ENCODE results near the gene NOL4L. TPM values are rescaled to one million over a fixed set of nuclear protein-coding genes. Genes with fewer than 3 reads are reported as not detected.

The NOL4L gene
- total and polyA plus RNA-seq, 9 donors = 3.3 to 17.1 (median 10.6) TPM

- H3K36me3 ChIP-seq = no peaks in the 10 kb centered on the region
- WGBS, 3 donors = 71 to 83% (median 71%) methylated on average over 13 of the region's 13 CpGs
- H3K27ac ChIP-seq = no peak overlapping the region
- TF ChIP-seq POLR2A (IDR thresholded peaks at IDR 0.05) (no peak), CTCF (IDR thresholded peaks at IDR 0.05) (no peak), EP300 (IDR thresholded peaks at IDR 0.05) (no peak)
- H3K9me3 ChIP-seq = no peaks in the 10 kb centered on the region
- no peaks in the 10 kb centered on the region for H3K27me3 ChIP-seq
- peaks cover 7% of the 10 kb centered on the region for H3K4me1 ChIP-seq (ENCODE audit: insufficient read depth)
- H3K4me3 ChIP-seq = no peak overlapping the region
- intact Hi-C loops (cut with DNase I) = loop anchor here in 2 of 4 donors (5.0 to 10.0 kb wide), 2 partner anchors 124 to 277 kb away; partner anchors contain the start of genes ASXL1 (in 1 of the 2), PLAGL2 (in 1 of the 2) and POFUT1 (in 1 of the 2)
- peak in 1 of 5 donors; percentile 31 for DNase-seq
Measured at GRCh38 chr20:32481311-32482142, 103.6 kb downstream of the NOL4L start.

GRCh38 chr20:32480371-32481241 is 104.5 kb downstream of the NOL4L start:
- Histone ChIP-seq H3K4me1 (ENCODE audit: insufficient read depth) (peaks cover 15% of the 10 kb centered on the region), H3K4me3 (no peak overlapping the region), H3K27ac (no peak overlapping the region), H3K9me3 (no peaks in the 10 kb centered on the region), H3K27me3 (no peaks in the 10 kb centered on the region), H3K36me3 (no peaks in the 10 kb centered on the region)
- TF ChIP-seq EP300 (IDR thresholded peaks at IDR 0.05) = no peak
- 82 to 89% (median 82%) methylated on average over 12 of the region's 12 CpGs for WGBS, 3 donors
- DNase-seq = peak in 1 of 5 donors; percentile 16
- intact Hi-C loops (cut with DNase I) = loop anchor here in 2 of 4 donors (5.0 to 10.0 kb wide), 2 partner anchors 123 to 276 kb away; partner anchors contain the start of genes ASXL1 (in 1 of the 2), PLAGL2 (in 1 of the 2) and POFUT1 (in 1 of the 2)

- peak in 1 of 5 donors; percentile 7 for DNase-seq
- H3K4me1 ChIP-seq (ENCODE audit: insufficient read depth) = peaks cover 15% of the 10 kb centered on the region
- no peak overlapping the region for H3K4me3 ChIP-seq
- no peak for TF ChIP-seq EP300 (IDR thresholded peaks at IDR 0.05)
- no peak for TF ChIP-seq POLR2A (IDR thresholded peaks at IDR 0.05)
- TF ChIP-seq CTCF (IDR thresholded peaks at IDR 0.05) = no peak
- no peak overlapping the region for H3K27ac ChIP-seq
- H3K9me3 ChIP-seq = no peaks in the 10 kb centered on the region
- H3K36me3 ChIP-seq = no peaks in the 10 kb centered on the region
- 68 to 78% (median 74%) methylated on average over 2 of the region's 2 CpGs for WGBS, 3 donors
- intact Hi-C loops (cut with DNase I) = loop anchor here in 2 of 4 donors (5.0 to 10.0 kb wide), 2 partner anchors 122 to 275 kb away; partner anchors contain the start of genes ASXL1 (in 1 of the 2), PLAGL2 (in 1 of the 2) and POFUT1 (in 1 of the 2)
- H3K27me3 ChIP-seq = no peaks in the 10 kb centered on the region
Measured at GRCh38 chr20:32479697-32480171, 105.4 kb downstream of the NOL4L start.

- no peak overlapping the region for H3K4me3 ChIP-seq
- 94 to 97% (median 96%) methylated on average over 5 of the region's 5 CpGs for WGBS, 3 donors
- no peaks in the 10 kb centered on the region for H3K27me3 ChIP-seq
- H3K36me3 ChIP-seq = no peaks in the 10 kb centered on the region
- intact Hi-C loops (cut with DNase I) = no loop called here
- H3K27ac ChIP-seq = no peak overlapping the region
- TF ChIP-seq CTCF (IDR thresholded peaks at IDR 0.05) = no peak
- TF ChIP-seq EP300 (IDR thresholded peaks at IDR 0.05) = no peak
- no peak for TF ChIP-seq POLR2A (IDR thresholded peaks at IDR 0.05)
- H3K4me1 ChIP-seq (ENCODE audit: insufficient read depth) = peaks cover 20% of the 10 kb centered on the region
- H3K9me3 ChIP-seq = no peaks in the 10 kb centered on the region
- DNase-seq = no peak
Measured at GRCh38 chr20:32479012-32479411, 106.1 kb downstream of the NOL4L start.
